GM12878 (cell line): Measurements from ENCODE around the gene GRIK3. TPM values are rescaled to one million over a fixed set of nuclear protein-coding genes. Genes with fewer than 3 reads are reported as not detected.

ENCODE experiments used
- ATAC-seq: fragments of 200-7000 bp; cut with Tn5 transposase; 3 replicates; pipeline ENCODE4 v1.9.1; 2020; ENCODE audit warnings: mild to moderate bottlenecking, moderate library complexity
- BruUV-seq: library from RNA; stranded (reverse); fragments of 400-500 nt; replicated peaks from 2 replicates; lab custom pipeline; 2021; lab: Mats Ljungman, UMichigan
- CTCF ChIA-PET: fragments of 300-600 bp; sonication (Branson Sonifier 250); formaldehyde crosslinking; extraction: SDS; loops from one replicate; lab custom pipeline; 2021; ENCODE audit warnings: inconsistent platforms; lab: Yijun Ruan, JAX
- POLR2A ChIA-PET: fragments of 350-600 bp; formaldehyde crosslinking; extraction: SDS; loops from one replicate; lab custom pipeline; 2021; ENCODE audit warnings: inconsistent platforms; lab: Charles Lee
- RAD21 ChIA-PET: fragments of 300-600 bp; sonication (Branson Sonifier 250); formaldehyde crosslinking; loops from one replicate; lab custom pipeline; 2023; ENCODE audit warnings: antibody characterized with exemption; ENCODE audit not compliant: unreplicated experiment; lab: Charles Lee
- SMC1A ChIA-PET: fragments of 300-600 bp; sonication (Branson Sonifier 250); formaldehyde crosslinking; loops from one replicate; lab custom pipeline; 2023; ENCODE audit not compliant: unreplicated experiment, uncharacterized antibody; lab: Charles Lee
- DNase-seq: peaks from one replicate; pipeline ENCODE4 v3.0.0-alpha.2; 2011; ENCODE audit warnings: low read depth, low spot score
- FAIRE-seq: peaks from 3 replicates; lab custom pipeline; 2011; peaks lifted over from hg19 to GRCh38; lab: Jason Lieb, UNC
- H2AFZ ChIP-seq: 2 replicates; pipeline ENCODE4 v1.6.0; 2011; ENCODE audit warnings: low read depth, low read length, control low read depth; ENCODE audit not compliant: control insufficient read depth
- H3K27ac ChIP-seq: 2 replicates; pipeline ENCODE4 v1.5.1; 2011; ENCODE audit warnings: control low read depth; ENCODE audit not compliant: control insufficient read depth, insufficient read depth
- H3K27me3 ChIP-seq, 2 experiments: replicated peaks in 1 of 2; 2 replicates each; pipeline versions ENCODE4 v1.6.0 to v1.6.1; 2011; ENCODE audit warnings: low read length in 1 of 2; ENCODE audit not compliant: control insufficient read depth in 2 of 2, insufficient read depth in 2 of 2
- H3K36me3 ChIP-seq, 2 experiments: 2 replicates each; pipeline ENCODE4 v1.5.1; 2011; ENCODE audit warnings: low read length in 1 of 2; ENCODE audit not compliant: control insufficient read depth in 2 of 2, insufficient read depth in 2 of 2
- H3K4me1 ChIP-seq: 2 replicates; pipeline ENCODE4 v1.6.1; 2011; ENCODE audit warnings: mild to moderate bottlenecking, low read length, moderate library complexity, mixed read lengths; ENCODE audit not compliant: control insufficient read depth, insufficient read depth
- H3K4me2 ChIP-seq: 2 replicates; pipeline ENCODE4 v1.6.0; 2011; ENCODE audit warnings: control low read depth; ENCODE audit not compliant: control insufficient read depth, insufficient read depth
- H3K4me3 ChIP-seq: fragments of 200-600 bp; sonication (generic); 2 replicates; pipeline ENCODE4 v1.5.1; 2016
- H3K79me2 ChIP-seq: 2 replicates; pipeline ENCODE4 v1.6.0; 2011; ENCODE audit warnings: low read length; ENCODE audit not compliant: control insufficient read depth, insufficient read depth
- H3K9ac ChIP-seq: 2 replicates; pipeline ENCODE4 v1.8.0; 2011; ENCODE audit warnings: low read length, control low read depth, mixed read lengths; ENCODE audit not compliant: control insufficient read depth, insufficient read depth
- H3K9me3 ChIP-seq: replicated peaks from 3 replicates; pipeline ENCODE4 v1.5.1; 2011; ENCODE audit warnings: mild to moderate bottlenecking, low read length; ENCODE audit not compliant: control insufficient read depth, insufficient read depth
- H4K20me1 ChIP-seq: 2 replicates; pipeline ENCODE4 v1.6.0; 2011; ENCODE audit not compliant: control insufficient read depth, insufficient read depth
- BCL3 ChIP-seq: IDR thresholded peaks from 2 replicates; pipeline ENCODE4 v1.6.1; 2011; ENCODE audit warnings: borderline replicate concordance, low read depth, mild to moderate bottlenecking, moderate library complexity, low read length; ENCODE audit not compliant: insufficient read depth, poor library complexity, severe bottlenecking
- CHD2 ChIP-seq: IDR thresholded peaks from 2 replicates; pipeline ENCODE4 v1.6.1; 2011; ENCODE audit warnings: low read depth, low read length, improper control_type of control experiment, borderline replicate concordance
- CHD4 ChIP-seq: fragments of 200-600 bp; sonication (generic); IDR thresholded peaks from 2 replicates; pipeline ENCODE4 v1.6.1; 2016; ENCODE audit warnings: mild to moderate bottlenecking
- CREB1 ChIP-seq: IDR thresholded peaks from 2 replicates; pipeline ENCODE4 v1.6.1; 2012; ENCODE audit warnings: low read depth, mild to moderate bottlenecking, inconsistent platforms
- GATAD2B ChIP-seq: fragments of 450-650 bp; conservative IDR thresholded peaks from 2 replicates; pipeline ENCODE4 v1.6.1; 2017; ENCODE audit warnings: low read depth, mild to moderate bottlenecking, moderate library complexity
- MAX ChIP-seq: IDR thresholded peaks from 2 replicates; pipeline ENCODE4 v1.6.1; 2012; ENCODE audit warnings: low read depth, low read length, improper control_type of control experiment
- NRF1 ChIP-seq: conservative IDR thresholded peaks from 2 replicates; pipeline ENCODE4 v1.6.1; 2011; ENCODE audit warnings: mild to moderate bottlenecking, low read depth, low read length, improper control_type of control experiment
- TBL1XR1 ChIP-seq: IDR thresholded peaks from 2 replicates; pipeline ENCODE4 v1.6.1; 2012; ENCODE audit warnings: low read depth, low read length, improper control_type of control experiment
- WGBS: methylation state at CpG from one replicate; pipeline ENCODE4 v1.1.6; 2016; ENCODE audit warnings: low lambda C conversion rate; ENCODE audit not compliant: insufficient replicate concordance, insufficient coverage; ENCODE audit errors: missing lambda C conversion rate; 5-methylcytosine and 5-hydroxymethylcytosine counted together
- in situ Hi-C: fragments of 300-500 bp; cut with MboI; formaldehyde crosslinking; loops from 9 replicates; pipeline ENCODE4 v1.14.3; 2018; ENCODE audit warnings: mixed read lengths
- intact Hi-C: fragments of 100-400 bp; cut with micrococcal nuclease; formaldehyde crosslinking; loops from one replicate; pipeline ENCODE4 v1.14.2; 2022; ENCODE audit not compliant: unreplicated experiment
- polyA plus RNA-seq, 11 experiments: library from polyadenylated mRNA; depleted of rRNA in 4 of 11; unstranded in 6 of 11; stranded (reverse) in 5 of 11; fragments of >200 nt; fragmentation: Nextera tagmentation in 4 of 11; fragmentation: Illumina TruSeq in 1 of 11; extraction: Ambion mirVana in 4 of 11; extraction: Trizol in 1 of 11; gene quantifications; 1 replicate in 1 of 11; 2 replicates in 10 of 11; pipeline versions ENCODE4 v1.2.1 to v1.2.3, GENCODE V29; 2011 to 2016; ENCODE audit warnings: inconsistent platforms in 2 of 11, missing spikeins in 2 of 11, low read depth in 1 of 11
- total RNA-seq, 4 experiments: library from RNA; depleted of rRNA in 3 of 4; stranded (reverse); fragments of >200 nt in 3 of 4; fragmentation: Illumina TruSeq in 1 of 4; extraction: Trizol in 1 of 4; gene quantifications; 2 replicates each; pipeline versions ENCODE4 v1.2.1 to v1.2.3, GENCODE V29; 2013 to 2021
- TF ChIP-seq, protein P1 (sequence below): fragments of 450-650 bp; IDR thresholded peaks from 2 replicates; pipeline ENCODE4 v1.6.1; 2016; ENCODE audit warnings: mild to moderate bottlenecking

The GRIK3 gene
- total and polyA plus RNA-seq, 10 of the 15 experiments (the other 5 are each of a cell fraction or from before 2014, with no cell fraction given), result not detected

- no peak for TF ChIP-seq MAX
Measured at GRCh38 chr1:36938819-36939218, 95.5 kb downstream of the GRIK3 start (continued).

DNA sequence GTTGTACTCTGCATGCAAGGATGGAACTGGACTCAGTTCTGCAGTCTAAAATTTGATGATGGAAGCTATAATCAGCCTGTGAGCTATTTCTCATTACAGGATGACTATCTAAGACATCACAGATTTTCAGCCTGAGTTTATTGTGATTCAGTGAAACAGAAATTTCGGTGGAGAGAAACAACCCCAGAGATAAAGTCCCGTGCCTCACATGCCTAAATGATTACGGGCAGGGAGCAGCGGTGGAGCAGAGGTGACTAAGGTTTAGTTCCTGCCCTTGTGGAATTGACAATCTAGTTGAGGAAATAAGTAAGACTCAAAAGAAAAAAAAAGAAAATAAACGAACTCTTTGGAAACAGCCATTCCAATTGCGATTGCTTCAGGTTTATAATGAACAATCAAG is 96.9 kb downstream of the GRIK3 start:
- intact Hi-C loops (no loop called here), in situ Hi-C loops (no loop called here)
- Histone ChIP-seq H3K4me2 (no peak overlapping the region), H3K4me3 (no peak overlapping the region), H3K27ac (no peak overlapping the region), H3K27me3 (peaks cover 0 to 5% of the 10 kb centered on the region in 2 experiments; a peak in 2 of 4 replicates), H3K36me3 (no peaks in the 10 kb centered on the region), H2AFZ (no peak overlapping the region), H4K20me1 (no peaks in the 10 kb centered on the region; the same call in 1 of the 2 replicates), H3K9me3 (no peaks in the 10 kb centered on the region), H3K79me2 (no peaks in the 10 kb centered on the region), H3K9ac (no peak overlapping the region), H3K4me1 (no peaks in the 10 kb centered on the region)
- DNase-seq (no peak), FAIRE-seq (no peak), ATAC-seq (no peak)
- WGBS, result 16% methylated on average over 6 of the region's 6 CpGs
- ChIA-PET RAD21 (no interaction called here), POLR2A (interaction anchor here (0.6 kb wide), 1 partner anchor 527 kb away, joined by 3 read pairs; no protein-coding TSS in a partner anchor), CTCF (no interaction called here), SMC1A (no interaction called here)
- BruUV-seq, result no TSS peak
- no peak for TF ChIP-seq TBL1XR1
- no peak for TF ChIP-seq CREB1
- TF ChIP-seq CHD2, result no peak
- no peak for TF ChIP-seq NRF1
- TF ChIP-seq BCL3, result no peak
- TF ChIP-seq CHD4, result no peak
- no peak for TF ChIP-seq GATAD2B
- TF ChIP-seq, protein P1, sequence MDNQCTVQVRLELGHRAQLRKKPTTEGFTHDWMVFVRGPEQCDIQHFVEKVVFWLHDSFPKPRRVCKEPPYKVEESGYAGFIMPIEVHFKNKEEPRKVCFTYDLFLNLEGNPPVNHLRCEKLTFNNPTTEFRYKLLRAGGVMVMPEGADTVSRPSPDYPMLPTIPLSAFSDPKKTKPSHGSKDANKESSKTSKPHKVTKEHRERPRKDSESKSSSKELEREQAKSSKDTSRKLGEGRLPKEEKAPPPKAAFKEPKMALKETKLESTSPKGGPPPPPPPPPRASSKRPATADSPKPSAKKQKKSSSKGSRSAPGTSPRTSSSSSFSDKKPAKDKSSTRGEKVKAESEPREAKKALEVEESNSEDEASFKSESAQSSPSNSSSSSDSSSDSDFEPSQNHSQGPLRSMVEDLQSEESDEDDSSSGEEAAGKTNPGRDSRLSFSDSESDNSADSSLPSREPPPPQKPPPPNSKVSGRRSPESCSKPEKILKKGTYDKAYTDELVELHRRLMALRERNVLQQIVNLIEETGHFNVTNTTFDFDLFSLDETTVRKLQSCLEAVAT, result no peak
